Gastroesophageal sphincter (tissue), 3 donors: ENCODE measurements around the gene RNF157.

Experiments
- POLR2A ChIP-seq, 2 donors: fragments of 450-650 bp; IDR thresholded peaks; one replicate each; pipeline ENCODE4 v1.6.1; 2017; ENCODE audit warnings: antibody characterized with exemption in 2 of 2, mild to moderate bottlenecking in 2 of 2, moderate library complexity in 1 of 2
- TF ChIP-seq, protein P1 (sequence below), 4 experiments: fragments of 200-600 bp in 2 of 4; fragments of 450-650 bp in 2 of 4; sonication (generic) in 1 of 4; IDR thresholded peaks; one replicate each; pipeline ENCODE4 v1.5.1; 2017 to 2019; ENCODE audit warnings: antibody characterized with exemption in 4 of 4, mild to moderate bottlenecking in 2 of 4, moderate library complexity in 2 of 4

DNA sequence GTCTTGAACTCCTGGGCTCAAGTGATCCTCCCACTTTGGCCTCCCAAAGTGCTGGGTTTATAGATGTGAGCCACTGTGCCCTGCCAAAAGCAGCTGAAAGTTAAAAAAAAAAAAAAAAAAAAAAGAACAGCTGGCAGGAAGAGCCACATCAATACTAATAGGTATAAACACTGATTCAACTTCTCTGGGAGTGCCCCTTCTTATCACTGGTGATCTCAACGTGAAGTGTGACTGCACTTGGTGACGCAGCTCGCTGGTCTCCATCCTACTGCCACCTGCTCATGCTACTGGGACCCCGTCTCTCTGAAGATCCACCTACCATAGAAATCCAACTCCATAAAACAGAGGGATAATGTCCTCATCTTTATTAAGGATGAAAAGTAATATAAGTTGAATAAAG lies 40.8 kb downstream of the RNF157 start:
- TF ChIP-seq, protein P1, sequence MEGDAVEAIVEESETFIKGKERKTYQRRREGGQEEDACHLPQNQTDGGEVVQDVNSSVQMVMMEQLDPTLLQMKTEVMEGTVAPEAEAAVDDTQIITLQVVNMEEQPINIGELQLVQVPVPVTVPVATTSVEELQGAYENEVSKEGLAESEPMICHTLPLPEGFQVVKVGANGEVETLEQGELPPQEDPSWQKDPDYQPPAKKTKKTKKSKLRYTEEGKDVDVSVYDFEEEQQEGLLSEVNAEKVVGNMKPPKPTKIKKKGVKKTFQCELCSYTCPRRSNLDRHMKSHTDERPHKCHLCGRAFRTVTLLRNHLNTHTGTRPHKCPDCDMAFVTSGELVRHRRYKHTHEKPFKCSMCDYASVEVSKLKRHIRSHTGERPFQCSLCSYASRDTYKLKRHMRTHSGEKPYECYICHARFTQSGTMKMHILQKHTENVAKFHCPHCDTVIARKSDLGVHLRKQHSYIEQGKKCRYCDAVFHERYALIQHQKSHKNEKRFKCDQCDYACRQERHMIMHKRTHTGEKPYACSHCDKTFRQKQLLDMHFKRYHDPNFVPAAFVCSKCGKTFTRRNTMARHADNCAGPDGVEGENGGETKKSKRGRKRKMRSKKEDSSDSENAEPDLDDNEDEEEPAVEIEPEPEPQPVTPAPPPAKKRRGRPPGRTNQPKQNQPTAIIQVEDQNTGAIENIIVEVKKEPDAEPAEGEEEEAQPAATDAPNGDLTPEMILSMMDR (IDR thresholded peaks at IDR 0.05) = no peak
- TF ChIP-seq POLR2A (IDR thresholded peaks at IDR 0.05) = no peak
